Astrocyte of the spinal cord (primary cell): ENCODE measurements around the gene MYO1F.
"Not testable (repeated sequence)": the region's sequence is repeated elsewhere in the genome, so short reads cannot be mapped to it uniquely, and the experiment has no call there.

ENCODE experiments used
- DNase-seq: peaks from one replicate; pipeline ENCODE4 v3.0.0; 2011; ENCODE audit warnings: low read depth, low spot score
- H3K4me3 ChIP-seq: 2 replicates; pipeline ENCODE4 v1.5.1; 2011; ENCODE audit warnings: low read depth, mild to moderate bottlenecking, low read length, moderate library complexity
- CTCF ChIP-seq: IDR thresholded peaks from 2 replicates; pipeline ENCODE4 v1.5.1; 2012; ENCODE audit warnings: low read depth, mild to moderate bottlenecking, low read length, inconsistent platforms
- in situ Hi-C: cut with HindIII; loops from 2 replicates; pipeline ENCODE4 v1.10.0; 2017; ENCODE audit warnings: low sequenced_read_pairs

The MYO1F gene

GRCh38 chr19:8557642-8558238 is 19.5 kb downstream of the MYO1F start:
- DNase-seq = no peak
- in situ Hi-C loops = no loop called here
- TF ChIP-seq CTCF = no peak
- H3K4me3 ChIP-seq = no peak overlapping the region

GRCh38 chr19:8553729-8554128 is 23.5 kb downstream of the MYO1F start:
- in situ Hi-C loops, H3K4me3 ChIP-seq, DNase-seq: not testable (repeated sequence)

GRCh38 chr19:8552810-8553209 is 24.4 kb downstream of the MYO1F start:
- no peak overlapping the region for H3K4me3 ChIP-seq
- no peak for TF ChIP-seq CTCF
- DNase-seq = peak; percentile 16
- in situ Hi-C loops = no loop called here

- in situ Hi-C loops = no loop called here
- no peak for TF ChIP-seq CTCF
- no peak overlapping the region for H3K4me3 ChIP-seq
- DNase-seq = no peak
Measured at GRCh38 chr19:8550070-8550469, 27.2 kb downstream of the MYO1F start.

- no peak for TF ChIP-seq CTCF
- no peak overlapping the region for H3K4me3 ChIP-seq
- DNase-seq = no peak
- in situ Hi-C loops = no loop called here
Measured at GRCh38 chr19:8545743-8546142, 31.5 kb downstream of the MYO1F start.

GRCh38 chr19:8544168-8544567 is 33.1 kb downstream of the MYO1F start:
- in situ Hi-C loops = no loop called here
- H3K4me3 ChIP-seq = no peak overlapping the region
- TF ChIP-seq CTCF = no peak
- no peak for DNase-seq

- TF ChIP-seq CTCF = no peak
- no peak for DNase-seq
- in situ Hi-C loops = no loop called here
- H3K4me3 ChIP-seq = no peak overlapping the region
Measured at GRCh38 chr19:8539621-8540149, 37.6 kb downstream of the MYO1F start.
